GM12873 (cell line): ENCODE results near the gene RABEP2.

Source experiments
- CTCF ChIP-seq: IDR thresholded peaks from 2 replicates; pipeline ENCODE4 v1.5.1; 2012; ENCODE audit warnings: low read depth, mild to moderate bottlenecking, moderate library complexity, low read length, control low read depth; ENCODE audit not compliant: insufficient read depth; ENCODE audit errors: missing control alignments

The RABEP2 gene

GRCh38 chr16:28958216-28958615 is 33.2 kb upstream of the RABEP2 start:
- TF ChIP-seq CTCF = no peak

DNA sequence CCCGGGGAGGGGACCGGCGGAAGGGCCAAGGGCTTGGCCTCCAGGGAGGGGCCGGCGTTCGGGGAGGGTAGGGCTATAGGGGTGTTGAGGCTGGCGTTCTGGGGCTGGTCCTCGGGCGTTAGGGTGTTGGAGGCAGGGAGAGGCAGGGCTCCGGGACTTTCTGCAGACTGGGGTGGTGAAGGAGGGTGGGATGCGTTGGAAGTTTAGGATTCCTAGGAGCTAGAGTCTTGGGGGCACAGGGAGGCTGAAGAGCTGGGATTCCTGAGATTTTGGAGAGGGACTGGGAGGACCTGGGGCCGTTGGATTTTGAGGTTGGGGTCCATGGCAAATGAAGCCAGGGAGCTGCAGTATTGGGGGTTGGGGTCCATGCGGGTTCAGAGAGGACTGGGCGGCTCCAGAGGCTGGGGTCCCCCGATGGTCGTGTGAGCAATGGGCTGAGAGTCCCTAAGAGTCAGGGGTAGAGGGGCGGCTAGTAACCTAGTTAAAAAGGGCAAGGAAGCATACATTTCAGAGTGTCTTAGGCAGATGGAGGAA is 26.4 kb upstream of the RABEP2 start:
- no peak for TF ChIP-seq CTCF

DNA sequence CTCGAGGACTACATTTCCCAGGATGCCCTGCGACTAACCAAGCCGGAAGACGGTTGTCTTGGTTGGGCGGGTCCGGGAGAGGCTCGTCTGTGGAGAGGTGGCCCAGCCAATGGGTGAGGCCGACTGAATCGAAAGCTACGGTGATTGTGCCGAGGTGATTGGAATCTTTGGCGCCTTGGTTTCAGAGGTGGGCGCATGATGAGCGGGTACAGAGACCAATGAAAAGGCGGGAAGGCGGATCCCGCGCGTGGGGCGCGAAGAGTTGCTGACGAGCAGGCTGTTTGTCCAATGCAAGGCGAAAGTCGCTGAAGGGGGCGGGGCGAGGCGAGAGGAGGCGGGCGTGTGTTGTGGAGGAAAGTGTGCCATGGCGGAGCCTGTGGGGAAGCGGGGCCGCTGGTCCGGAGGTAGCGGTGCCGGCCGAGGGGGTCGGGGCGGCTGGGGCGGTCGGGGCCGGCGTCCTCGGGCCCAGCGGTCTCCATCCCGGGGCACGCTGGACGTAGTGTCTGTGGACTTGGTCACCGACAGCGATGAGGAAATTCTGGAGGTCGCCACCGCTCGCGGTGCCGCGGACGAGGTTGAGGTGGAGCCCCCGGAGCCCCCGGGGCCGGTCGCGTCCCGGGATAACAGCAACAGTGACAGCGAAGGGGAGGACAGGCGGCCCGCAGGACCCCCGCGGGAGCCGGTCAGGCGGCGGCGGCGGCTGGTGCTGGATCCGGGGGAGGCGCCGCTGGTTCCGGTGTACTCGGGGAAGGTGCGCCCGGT is 25.8 kb upstream of the RABEP2 start, which contains the start of gene NFATC2IP:
TSS of gene NFATC2IP (plus strand) at position 290 of the 762 bp plus-strand sequence. CDS start at position 365, 75 bp downstream.
- no peak for TF ChIP-seq CTCF

DNA sequence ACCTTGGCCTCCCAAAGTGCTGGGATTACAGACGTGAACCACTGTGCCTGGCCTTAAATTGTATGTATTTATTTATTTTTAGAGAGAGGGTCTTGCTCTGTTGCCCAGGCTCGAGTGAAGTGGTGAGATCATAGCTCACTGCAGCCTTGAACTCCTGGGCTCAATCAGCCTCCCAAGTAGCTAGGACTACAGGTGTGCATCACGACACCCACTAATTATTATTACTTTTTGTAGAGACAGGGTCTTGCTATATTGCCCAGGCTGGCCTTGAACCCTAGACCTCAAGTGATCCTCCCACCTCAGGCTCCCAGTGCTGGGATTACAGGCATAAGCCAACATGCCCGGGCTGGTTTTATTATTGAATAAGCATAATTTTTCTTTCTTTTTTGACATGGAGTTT is 21.6 kb upstream of the RABEP2 start:
- no peak for TF ChIP-seq CTCF

DNA sequence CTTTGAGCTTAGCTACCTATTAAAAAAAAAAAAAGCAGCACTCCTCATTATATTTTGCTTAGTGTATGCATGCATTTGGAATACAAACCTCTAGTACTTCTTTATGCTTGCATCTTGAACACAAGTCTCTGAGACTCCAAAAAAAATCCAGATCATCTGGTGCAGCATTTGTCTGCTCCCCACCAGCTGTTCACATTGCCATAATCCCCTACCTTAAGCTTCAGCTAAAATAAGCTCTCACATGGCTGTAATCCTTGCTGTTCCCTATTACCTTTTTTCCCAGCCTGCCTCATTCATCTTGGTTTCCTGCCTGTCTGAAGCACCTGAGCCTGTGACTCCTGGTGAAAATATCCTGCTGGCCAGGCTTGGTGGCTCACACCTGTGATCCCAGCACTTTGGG is 18.2 kb upstream of the RABEP2 start:
- no peak for TF ChIP-seq CTCF

- TF ChIP-seq CTCF = no peak
These were observed 13.7 kb upstream of the RABEP2 start for GRCh38 chr16:28938721-28939120.

GRCh38 chr16:28937222-28937876 is 12.3 kb upstream of the RABEP2 start:
- TF ChIP-seq CTCF = no peak
